Neutrophil (primary cell): ENCODE measurements around the gene CEMIP2.

Experiments used
- H3K27ac ChIP-seq: fragments of 200-600 bp; sonication (generic); 2 replicates; pipeline ENCODE4 v1.5.1; 2016; ENCODE audit warnings: mild to moderate bottlenecking, moderate library complexity
- H3K27me3 ChIP-seq: fragments of 200-600 bp; sonication (generic); 2 replicates; pipeline ENCODE4 v1.6.0; 2016; ENCODE audit warnings: mild to moderate bottlenecking
- H3K36me3 ChIP-seq: fragments of 200-600 bp; sonication (generic); 2 replicates; pipeline ENCODE4 v1.5.1; 2017
- H3K4me1 ChIP-seq, 2 experiments: fragments of 200-600 bp in 1 of 2; sonication (generic) in 1 of 2; 1 replicate in 1 of 2; 2 replicates in 1 of 2; pipeline versions ENCODE4 v1.5.1 to v1.6.1; 2013 to 2016; ENCODE audit warnings: low read depth in 1 of 2, low read length in 1 of 2, mild to moderate bottlenecking in 1 of 2, moderate library complexity in 1 of 2; ENCODE audit not compliant: control insufficient read depth in 1 of 2, insufficient read depth in 1 of 2
- H3K4me3 ChIP-seq, 2 experiments: fragments of 200-600 bp in 1 of 2; sonication (generic) in 1 of 2; 1 replicate in 1 of 2; 2 replicates in 1 of 2; pipeline ENCODE4 v1.5.1; 2013 to 2016; ENCODE audit warnings: low read depth in 1 of 2, low read length in 1 of 2, mild to moderate bottlenecking in 1 of 2, moderate library complexity in 1 of 2
- H3K9me3 ChIP-seq: fragments of 200-600 bp; sonication (generic); 2 replicates; pipeline ENCODE4 v1.5.1; 2016
- TF ChIP-seq, protein P1 (sequence below): fragments of 200-600 bp; sonication (generic); IDR thresholded peaks from 2 replicates; pipeline ENCODE4 v1.5.1; 2016; ENCODE audit warnings: antibody characterized with exemption

CEMIP2 gene

DNA sequence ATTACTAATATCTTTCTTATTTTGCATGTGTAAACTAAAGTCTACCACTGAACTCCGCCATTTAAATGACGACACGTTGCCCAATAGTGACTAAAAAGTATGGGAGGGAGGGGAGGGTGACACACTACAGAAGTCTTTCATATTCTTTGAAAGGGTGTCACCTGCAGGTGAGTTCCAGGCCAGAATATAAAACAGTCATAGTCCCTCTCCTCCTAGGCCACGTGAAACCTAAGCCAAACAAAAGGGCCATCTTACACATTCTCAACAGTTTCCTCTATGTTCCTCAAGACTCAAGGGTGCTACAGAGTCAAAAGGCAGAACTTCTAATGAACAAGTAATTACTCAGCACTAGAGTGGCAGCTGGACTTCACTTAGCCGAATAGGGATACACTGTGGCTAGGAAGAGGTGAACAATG lies 6.4 kb downstream of the CEMIP2 start:
- H3K27ac ChIP-seq = no peak overlapping the region
- H3K27me3 ChIP-seq = no peaks in the 10 kb centered on the region
- peaks cover 25 to 32% of the 10 kb centered on the region in 2 experiments for H3K4me1 ChIP-seq
- no peaks in the 10 kb centered on the region for H3K9me3 ChIP-seq
- no peaks in the 10 kb centered on the region for H3K36me3 ChIP-seq
- TF ChIP-seq, protein P1, sequence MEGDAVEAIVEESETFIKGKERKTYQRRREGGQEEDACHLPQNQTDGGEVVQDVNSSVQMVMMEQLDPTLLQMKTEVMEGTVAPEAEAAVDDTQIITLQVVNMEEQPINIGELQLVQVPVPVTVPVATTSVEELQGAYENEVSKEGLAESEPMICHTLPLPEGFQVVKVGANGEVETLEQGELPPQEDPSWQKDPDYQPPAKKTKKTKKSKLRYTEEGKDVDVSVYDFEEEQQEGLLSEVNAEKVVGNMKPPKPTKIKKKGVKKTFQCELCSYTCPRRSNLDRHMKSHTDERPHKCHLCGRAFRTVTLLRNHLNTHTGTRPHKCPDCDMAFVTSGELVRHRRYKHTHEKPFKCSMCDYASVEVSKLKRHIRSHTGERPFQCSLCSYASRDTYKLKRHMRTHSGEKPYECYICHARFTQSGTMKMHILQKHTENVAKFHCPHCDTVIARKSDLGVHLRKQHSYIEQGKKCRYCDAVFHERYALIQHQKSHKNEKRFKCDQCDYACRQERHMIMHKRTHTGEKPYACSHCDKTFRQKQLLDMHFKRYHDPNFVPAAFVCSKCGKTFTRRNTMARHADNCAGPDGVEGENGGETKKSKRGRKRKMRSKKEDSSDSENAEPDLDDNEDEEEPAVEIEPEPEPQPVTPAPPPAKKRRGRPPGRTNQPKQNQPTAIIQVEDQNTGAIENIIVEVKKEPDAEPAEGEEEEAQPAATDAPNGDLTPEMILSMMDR = no peak
- no peak overlapping the region for H3K4me3 ChIP-seq

DNA sequence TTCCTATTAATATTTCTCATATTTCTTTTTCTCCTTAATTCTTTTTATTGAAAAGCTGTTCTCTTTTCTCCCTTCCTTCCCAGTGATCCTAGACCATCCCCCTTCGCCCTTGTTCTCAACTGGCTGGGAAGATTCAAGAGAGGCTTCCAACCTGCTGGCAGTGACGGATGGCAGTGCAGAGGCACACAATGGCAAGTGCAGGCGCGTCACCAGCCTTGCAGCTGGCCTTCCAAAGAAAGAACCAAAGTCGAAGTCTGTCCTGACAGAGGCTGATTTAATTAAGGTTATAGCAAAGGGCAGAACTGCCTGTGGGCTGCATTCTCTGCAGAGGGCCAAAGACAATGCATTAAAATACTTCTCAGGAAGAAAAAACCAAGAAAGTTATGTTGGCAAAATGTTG lies 7.4 kb downstream of the CEMIP2 start:
- Histone ChIP-seq H3K36me3 (no peaks in the 10 kb centered on the region), H3K27ac (no peak overlapping the region), H3K4me1 (peaks cover 22 to 29% of the 10 kb centered on the region in 2 experiments), H3K9me3 (no peaks in the 10 kb centered on the region), H3K27me3 (no peaks in the 10 kb centered on the region), H3K4me3 (no peak overlapping the region)
- TF ChIP-seq, protein P1 = no peak

DNA sequence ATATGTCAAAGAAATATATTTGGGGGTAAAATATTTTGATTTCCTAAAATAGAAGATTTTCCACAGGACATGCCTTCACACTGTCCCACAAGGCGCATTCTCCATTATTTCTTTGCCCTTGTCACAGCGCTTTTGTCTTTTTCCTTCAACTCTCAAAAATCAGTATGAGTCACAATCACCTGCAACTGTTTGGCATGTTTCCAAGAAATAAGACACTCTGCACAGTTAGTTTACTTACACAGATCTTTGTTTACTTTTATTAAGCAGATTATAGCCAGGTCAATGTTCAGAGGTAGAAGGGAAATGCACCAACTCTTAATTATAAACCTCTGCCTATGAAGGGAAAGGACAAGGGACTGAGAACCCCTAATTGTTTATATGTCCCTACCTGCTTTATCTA lies 9.5 kb downstream of the CEMIP2 start:
- no peaks in the 10 kb centered on the region for H3K27me3 ChIP-seq
- peaks cover 9 to 10% of the 10 kb centered on the region in 2 experiments for H3K4me1 ChIP-seq
- TF ChIP-seq, protein P1 = no peak
- H3K36me3 ChIP-seq = no peaks in the 10 kb centered on the region
- no peaks in the 10 kb centered on the region for H3K9me3 ChIP-seq
- H3K4me3 ChIP-seq = no peak overlapping the region
- H3K27ac ChIP-seq = no peak overlapping the region

DNA sequence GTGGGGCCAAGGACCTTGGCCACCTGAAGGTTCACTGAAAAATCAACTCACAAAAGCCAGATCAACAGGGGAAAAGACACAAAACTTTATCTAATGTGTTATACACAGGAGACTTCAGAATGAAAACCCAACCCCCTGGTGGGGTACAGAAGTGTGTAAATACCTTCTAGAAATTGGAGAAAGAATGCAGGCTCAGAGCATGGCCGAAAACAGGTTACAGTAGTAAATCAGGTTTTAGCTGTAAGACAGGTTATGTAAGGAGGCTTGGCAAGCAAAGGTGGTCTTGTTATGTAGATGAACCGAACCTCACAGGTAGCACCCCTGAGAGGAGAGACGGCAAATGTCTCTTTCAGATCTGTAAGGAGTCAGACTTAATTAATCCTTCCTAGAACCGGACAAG lies 10.0 kb downstream of the CEMIP2 start:
- Histone ChIP-seq H3K4me3 (no peak overlapping the region), H3K9me3 (no peaks in the 10 kb centered on the region), H3K4me1 (peaks cover 9% of the 10 kb centered on the region in 2 experiments), H3K27me3 (no peaks in the 10 kb centered on the region), H3K36me3 (no peaks in the 10 kb centered on the region), H3K27ac (no peak overlapping the region)
- TF ChIP-seq, protein P1 = no peak

DNA sequence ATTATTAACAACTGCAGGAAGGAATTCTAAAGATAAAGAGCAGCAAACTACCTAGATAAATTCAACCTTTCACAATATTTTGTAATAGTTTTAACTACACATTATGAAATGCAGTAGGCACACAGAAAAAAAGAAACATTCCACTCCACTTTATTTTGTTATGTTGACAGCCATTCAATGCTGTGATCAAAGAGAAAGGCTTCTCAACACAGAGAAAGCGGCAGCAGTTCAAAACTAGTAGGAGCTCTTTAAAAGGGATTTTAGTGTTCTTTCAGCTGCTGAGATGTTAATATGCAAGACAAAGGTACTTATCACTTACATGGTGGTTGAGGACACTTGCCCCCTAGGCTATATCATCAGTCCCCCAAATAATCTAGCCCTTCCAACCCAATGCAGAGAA lies 11.6 kb downstream of the CEMIP2 start:
- TF ChIP-seq, protein P1 = no peak
- no peak overlapping the region for H3K4me3 ChIP-seq
- no peaks in the 10 kb centered on the region for H3K9me3 ChIP-seq
- H3K27ac ChIP-seq = no peak overlapping the region
- no peaks in the 10 kb centered on the region for H3K36me3 ChIP-seq
- H3K4me1 ChIP-seq = peaks cover 9 to 17% of the 10 kb centered on the region in 2 experiments
- H3K27me3 ChIP-seq = no peaks in the 10 kb centered on the region

DNA sequence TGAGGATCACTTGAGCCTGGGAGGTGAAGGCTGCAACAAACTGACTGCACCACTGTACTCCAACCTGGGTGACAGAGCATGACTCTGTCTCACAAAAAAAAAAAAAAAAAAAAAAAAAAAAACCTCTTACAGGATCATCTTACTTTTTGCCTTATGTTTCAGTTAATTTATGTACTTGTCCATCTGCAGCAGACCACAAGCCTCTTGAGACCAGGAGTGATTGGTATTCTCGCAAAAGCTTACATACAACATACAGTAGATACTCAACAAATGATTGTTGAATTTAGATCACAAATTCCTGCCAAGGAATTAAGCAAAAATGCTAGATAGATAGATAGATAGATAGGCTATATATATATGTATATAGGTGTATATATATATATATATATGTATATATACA lies 12.4 kb downstream of the CEMIP2 start:
- Histone ChIP-seq H3K4me1 (peaks cover 9 to 23% of the 10 kb centered on the region in 2 experiments), H3K27ac (no peak overlapping the region), H3K36me3 (no peaks in the 10 kb centered on the region), H3K9me3 (no peaks in the 10 kb centered on the region), H3K4me3 (no peak overlapping the region), H3K27me3 (no peaks in the 10 kb centered on the region)
- TF ChIP-seq, protein P1 = no peak
